Hematopoietic multipotent progenitor cell treated with erythropoietin and hydrocortisone succinate and interleukin-3 and kit ligand, for 6 days (in vitro differentiated cells): ENCODE results near the gene AFAP1.
A peak's percentile ranks its signal among the peaks of the same experiment; 100 is the strongest.

Experiments used
- DNase-seq: peaks from one replicate; pipeline ENCODE4 v3.0.0-alpha.2; 2015

Gene AFAP1

DNA sequence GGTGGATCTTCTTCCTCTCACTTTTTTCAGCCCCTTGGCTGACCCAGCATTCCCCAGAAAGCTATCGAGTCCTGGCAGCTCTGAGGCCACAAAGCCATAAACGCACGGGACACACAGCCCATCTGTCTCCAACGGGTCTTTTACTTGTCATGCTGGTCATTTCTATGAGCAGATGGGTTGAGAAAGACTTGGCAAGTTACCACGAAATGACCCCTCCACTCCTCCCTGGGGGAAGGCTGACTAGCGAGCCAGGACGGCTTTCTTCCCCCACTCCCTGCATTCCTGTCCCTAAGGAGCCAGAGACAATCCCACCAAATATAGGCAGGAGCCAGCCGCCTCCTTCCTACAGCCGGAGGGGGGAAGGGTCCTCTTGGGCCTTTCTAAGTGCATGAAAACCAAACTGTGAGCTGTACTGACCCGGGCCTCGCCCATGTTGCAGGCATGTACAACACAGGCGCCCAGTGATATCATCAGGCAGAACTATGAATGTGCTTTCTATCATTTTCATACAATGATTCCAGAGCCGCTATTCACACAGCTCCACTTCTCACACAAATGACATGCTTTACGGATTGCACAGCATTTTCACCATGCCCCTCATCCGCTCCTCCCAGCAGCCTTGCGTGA is 28.6 kb downstream of the AFAP1 start:
- no peak for DNase-seq

DNA sequence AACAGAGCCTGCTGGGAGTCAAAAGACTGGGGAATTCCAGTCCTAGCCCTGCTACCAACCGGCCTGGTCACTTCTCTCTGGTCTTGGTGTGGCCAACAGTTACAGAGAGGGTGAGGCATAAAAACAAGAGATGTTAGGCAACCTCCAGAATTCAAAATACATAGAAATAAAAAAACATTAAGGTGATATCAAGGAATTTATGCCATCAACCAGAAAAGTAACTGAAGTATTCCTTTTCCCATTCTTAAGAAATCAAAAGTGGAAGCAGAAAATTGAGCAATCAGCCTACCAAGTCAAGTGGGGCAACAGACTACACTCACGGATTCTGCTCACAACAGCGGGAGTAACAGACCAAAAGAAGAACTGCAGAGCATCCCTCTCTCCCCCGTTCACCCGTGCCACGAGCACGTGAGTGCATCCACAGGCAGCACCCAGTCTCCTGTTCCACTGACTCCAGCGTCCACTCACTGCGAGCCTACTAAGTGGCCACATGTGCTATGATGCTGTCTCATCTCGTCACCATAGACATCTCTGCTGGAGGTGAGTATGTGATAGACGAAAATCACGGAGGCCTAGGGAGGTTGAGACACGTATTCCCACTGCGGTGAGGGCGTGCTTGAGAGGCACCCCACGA is 29.3 kb downstream of the AFAP1 start:
- no peak for DNase-seq

DNA sequence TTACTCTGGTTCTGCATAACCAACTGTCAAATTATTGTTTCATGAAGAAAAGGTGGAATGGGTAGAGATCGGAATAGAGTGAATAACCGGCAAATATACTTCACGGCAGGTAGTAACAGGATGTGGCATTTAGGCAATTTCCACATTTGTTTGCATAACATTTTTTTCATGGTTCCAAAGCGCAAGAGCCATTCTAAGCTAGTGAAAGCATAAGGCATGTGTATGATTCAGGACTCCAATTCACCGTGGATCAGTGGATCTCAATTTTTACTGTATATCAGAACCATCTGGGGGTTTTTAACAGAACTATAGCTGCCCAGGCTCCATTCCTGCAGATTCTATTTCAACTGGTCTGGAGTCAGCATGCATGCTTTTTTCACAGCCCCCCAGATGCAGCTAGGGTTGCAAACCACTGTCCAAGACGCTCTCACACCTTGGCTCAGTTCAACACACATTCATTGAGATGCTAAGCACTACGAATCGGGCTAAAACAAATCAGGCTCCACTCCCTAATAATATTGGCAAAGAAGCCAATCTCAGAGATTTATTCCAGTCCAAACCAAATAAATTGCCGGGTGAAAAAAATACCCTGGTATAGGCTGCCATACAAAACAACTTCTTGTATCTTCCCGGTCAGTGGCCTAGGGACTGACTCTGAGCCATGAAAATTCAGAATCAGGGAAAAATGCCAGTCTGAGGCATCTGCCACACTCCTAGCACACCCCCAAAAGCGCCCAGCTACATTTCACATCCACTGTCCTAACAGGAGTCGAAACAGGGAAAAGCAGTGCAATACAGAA is 30.0 kb downstream of the AFAP1 start:
- DNase-seq: no peak

DNA sequence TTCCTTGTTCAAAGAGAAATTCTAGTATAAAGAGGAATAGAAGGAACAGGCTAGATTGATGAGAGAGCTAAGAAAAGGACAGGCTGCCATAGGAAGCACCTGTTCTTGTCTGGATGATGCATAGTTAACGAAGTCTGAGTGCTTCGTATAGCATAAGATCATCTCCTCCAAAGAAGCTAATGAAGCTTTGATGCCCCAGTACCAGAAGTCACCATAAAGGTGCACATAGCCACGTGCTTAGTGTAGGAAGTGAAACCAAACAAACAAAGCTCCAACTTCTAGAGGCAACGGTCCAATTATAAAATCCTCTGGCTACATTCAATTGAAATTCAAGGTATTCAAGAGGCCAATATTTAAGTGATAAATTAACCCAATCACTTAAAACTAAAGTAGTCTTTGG is 31.0 kb downstream of the AFAP1 start:
- no peak for DNase-seq

DNA sequence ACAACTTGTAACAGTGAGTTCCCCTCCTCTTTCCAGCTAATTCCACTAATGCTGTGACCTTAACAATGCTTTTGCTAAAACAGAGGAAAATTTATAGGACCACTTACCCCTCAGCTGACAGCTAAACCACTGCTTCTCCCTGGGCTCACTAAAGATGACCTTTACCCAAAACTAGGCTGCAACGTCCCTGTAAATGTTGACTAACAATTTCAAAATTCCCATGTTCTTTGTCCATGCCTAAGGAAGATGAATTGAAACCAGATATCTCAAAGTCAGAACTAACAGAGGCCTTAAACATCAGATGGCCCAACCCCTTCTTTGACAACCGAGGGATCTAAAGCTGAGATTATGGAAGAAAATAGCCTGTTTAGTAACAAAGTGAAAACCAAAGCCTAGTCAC is 32.5 kb downstream of the AFAP1 start:
- no peak for DNase-seq

DNA sequence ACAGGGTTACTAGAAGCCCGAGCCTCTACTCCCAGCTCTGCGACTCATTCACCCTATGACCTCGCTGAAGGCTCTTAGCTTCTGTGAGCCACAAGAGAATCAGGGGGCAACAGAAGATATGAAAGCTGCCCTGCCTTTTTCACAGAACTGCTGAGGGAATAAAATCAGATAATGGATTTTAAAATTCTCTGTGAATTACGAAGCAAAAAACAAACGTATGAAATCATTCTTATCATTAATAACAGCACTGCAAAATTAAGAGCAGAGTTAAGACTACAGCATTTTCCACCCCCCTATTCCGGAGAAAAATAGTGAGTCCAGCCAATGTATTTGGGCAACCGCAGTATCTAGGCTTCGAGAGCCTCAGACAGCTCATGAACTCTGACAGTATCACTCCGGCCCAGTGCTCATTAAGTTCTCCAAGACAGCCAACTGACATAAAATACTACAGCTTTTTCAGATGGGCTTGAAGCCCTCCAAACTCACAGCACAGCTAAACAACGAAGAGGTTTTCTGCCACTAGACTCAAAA is 33.4 kb downstream of the AFAP1 start:
- DNase-seq: peak; percentile 25

DNA sequence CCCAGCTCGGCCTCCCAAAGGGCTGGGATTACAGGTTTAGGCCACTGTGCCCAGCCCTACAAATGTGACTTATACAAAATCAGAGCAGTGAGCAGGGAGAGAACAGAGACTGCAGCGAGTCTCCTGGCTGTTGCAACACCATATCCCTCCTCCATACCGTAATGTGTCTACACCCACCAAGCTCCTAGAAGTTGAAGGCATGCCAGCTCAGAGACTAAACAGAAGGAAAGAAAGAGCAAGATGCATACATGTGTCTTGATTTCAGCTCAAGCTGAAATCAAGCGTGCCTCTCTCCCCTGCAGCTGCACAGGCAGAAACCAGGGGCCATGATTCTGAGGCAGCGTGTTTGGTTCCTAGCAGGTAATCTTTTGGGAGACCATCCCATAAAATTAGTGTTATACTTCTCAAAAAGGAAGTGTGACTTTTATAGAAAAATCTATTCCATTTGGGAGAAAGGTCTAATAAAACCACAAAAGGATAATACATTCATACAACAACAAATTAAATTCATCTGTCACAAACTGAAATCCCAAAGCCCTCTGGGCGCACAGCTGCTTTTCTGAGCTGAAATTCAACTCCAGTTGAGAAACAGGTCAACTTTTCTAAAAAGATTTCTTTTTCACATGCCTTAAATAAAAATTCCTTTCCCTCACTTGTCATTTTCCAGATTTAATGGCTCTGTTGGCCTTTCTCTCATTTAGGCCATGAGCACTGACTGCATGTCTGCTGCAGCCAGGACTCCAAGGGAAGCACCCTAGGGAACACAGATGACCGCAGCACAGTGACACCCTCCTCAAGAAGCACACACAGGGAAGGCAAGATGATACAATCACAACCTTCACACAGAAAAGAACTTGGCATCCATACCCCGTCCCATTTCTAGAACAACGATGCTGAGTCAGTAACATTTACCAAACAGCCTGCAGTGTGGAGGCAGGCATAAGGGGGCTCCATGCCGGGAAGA is 34.4 kb downstream of the AFAP1 start:
- DNase-seq: no peak

DNA sequence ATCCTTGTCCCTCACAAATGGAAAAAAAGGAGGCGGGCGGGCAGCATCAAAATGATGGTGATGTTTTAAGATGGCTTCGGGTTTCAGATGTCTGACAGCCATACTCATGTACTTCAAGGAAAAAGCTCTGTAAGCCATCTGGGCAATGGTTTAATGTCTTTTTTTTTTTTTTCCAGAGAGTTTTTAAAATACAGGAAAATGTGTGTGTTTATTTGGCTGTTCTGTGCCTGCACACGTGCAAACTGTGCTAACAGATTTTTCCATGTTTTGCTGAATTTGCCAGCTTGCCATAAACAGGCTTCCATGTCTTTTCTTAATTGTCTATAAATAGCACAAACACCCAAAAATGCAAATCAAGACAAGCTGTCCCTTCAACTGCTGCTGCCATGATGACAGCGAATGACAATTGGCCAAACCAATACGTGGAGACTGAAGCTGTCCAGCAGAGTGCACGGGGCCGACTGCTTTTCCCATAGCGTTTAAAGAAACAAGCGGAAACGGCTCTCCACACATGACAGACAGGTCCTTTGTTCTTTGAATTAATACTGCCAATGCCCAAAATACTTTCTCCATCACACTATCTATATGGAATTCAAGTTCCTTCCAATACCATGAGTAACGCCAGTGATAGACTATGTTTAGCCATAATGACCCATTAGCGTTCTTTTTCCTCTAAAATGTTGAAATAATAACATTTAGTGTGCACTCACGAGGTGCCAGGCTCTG is 35.7 kb downstream of the AFAP1 start:
- no peak for DNase-seq

DNA sequence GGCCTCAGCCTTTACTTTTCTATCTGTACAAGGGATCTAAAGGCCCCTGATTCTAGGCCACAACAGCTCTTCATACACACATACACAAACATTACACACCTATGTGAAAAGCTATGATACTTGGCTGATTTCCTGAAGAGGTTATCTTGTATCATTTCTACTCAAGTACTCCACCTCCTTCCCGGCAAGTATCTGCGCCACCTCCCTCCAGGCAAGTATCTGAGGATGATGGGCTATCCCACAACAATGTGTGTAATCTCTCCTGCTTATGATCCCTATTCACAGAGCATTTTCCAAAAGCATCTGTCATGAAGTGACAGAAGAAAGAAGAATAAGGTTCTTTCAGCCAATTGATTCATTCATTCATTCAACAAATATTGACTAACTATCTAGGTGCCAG is 36.8 kb downstream of the AFAP1 start:
- no peak for DNase-seq

DNA sequence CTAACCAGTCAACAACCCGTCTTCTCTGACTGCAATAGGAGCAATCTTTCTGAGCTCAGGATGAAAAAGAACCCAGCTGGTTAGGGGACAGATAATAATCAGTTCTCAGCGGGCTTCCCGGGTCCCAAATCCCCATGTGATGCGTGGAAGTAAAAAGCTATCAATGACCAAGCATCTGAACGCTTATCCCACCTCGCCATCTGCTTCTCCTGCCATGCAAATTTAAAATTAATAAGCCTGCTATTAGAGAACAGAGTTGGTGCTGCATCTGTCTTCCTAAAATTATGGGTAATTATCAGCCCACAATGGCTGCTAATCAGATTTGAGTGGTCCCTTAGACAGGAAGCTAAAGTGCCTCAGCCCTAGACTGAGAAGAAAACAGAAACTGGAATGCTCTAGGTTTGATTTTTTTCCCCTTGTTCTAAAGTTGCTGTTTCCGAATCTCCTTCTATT is 37.5 kb downstream of the AFAP1 start:
- DNase-seq: no peak

DNA sequence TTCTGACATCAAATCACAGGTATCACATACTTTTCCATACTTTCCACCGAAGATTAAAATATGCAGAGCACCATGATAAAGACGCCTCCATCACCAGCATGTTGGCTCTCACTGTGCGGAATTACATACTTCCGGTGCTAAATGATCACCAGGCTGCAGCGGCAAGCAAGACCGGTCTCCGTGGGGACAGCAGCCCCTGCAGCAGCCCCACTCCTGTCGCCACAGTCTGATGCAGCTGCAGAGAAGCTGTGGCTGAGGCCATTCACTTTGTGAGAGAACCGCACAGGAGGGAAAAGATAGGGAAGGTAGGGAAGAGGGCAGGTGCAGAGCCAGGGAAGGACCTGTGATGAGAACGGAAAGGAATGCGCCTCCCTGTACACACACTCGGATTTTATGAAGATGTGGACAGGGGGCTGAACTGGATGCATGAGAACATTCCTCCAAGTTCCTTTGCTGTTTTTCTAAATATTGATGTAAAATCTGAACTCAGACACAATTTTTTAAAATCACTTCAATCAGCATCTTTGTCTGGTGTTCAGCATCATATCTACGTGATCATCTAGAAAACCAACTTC is 38.3 kb downstream of the AFAP1 start:
- DNase-seq: no peak

DNA sequence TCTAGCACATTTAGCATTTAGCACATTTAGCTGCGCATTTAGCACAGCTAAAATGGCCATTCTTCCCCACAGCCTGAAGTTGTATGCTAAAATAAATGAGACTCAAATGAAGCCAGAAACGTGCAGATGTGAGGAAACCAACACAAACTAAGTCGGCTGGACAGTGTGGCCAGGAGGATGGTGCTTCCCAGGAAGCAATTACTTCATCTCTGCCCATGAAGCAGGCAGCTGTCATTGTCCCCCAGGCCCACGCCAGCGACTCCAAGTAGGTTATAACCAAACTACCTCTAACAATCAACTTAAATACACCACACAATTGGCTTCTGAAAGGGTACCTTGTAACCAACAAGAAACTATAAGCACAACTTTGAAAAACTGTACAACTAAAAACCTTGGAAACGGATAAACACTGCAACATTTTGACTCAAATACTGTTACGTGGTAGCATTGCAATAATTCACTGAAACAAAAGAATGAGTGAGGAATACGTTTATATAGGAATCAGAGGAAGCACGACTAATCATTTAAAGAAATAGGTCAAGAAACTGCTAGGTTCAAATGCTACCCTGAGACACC is 39.2 kb downstream of the AFAP1 start:
- DNase-seq: no peak

DNA sequence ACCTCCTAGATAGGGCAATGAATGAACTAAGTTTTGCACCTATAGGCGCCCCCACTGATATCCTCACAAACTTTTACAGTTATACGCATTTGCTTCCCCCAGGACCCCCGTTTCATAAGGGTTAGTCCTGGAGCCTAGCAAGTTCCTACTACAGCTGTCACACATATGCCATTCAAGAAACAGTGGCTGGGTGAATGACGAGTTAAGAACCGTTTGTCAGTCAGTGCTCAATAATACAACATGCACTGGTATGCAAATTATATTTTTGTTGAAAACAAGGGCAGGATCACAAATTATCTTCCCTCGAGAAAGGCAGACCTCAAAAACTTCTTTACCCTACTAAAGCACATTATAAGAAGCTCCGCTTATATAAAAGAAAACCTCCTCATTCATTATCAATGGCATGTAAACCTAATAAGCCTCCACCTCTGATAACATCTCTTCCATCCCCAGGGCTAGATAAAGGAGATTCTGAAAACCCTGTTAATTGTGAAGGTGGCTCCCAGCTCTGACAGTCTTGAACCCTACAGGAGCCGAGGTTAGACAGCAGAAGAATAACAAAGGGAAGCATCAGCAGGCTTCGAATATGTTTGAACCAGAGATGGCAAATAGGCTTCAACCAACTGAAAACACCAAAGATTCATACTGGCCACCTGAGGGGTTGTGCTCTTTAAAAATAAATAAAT is 40.3 kb downstream of the AFAP1 start:
- no peak for DNase-seq

DNA sequence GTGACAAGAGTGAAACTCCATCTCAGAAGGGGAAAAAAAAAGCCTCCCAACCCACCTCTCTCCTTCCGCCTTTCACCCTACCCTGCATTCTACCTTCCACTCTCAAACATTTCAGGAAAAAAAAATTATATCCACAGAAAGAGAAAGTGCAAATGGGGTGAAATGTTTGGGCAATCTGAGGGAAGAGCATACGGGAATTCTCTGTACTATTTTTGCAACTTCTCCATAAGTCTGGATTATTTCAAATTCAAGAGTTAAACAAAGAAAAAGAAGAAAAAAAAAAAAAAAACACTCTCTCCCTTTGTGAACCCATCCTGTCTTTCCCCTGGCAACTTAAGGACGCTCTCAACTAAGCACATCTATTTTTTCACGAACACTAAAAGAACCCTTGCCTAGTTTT is 41.3 kb downstream of the AFAP1 start:
- DNase-seq: no peak

DNA sequence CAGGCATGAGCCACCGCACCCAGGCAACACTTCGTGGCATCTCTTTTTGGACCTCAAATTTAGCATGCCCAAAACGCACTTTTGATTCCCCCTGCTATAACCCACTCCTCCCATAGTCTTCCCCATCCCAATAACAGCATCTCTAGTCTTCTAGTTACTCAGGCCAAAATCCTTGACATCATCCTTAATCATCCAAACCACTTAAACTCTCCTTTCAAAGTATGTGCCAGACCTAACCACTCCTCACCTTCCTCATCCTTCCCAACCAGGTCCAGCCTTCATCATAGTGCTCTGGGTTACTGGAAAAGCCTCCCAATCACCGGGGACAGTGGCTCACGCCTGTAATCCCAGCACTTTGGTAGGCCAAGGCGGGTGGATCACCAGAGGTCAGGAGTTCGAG is 41.9 kb downstream of the AFAP1 start:
- no peak for DNase-seq

DNA sequence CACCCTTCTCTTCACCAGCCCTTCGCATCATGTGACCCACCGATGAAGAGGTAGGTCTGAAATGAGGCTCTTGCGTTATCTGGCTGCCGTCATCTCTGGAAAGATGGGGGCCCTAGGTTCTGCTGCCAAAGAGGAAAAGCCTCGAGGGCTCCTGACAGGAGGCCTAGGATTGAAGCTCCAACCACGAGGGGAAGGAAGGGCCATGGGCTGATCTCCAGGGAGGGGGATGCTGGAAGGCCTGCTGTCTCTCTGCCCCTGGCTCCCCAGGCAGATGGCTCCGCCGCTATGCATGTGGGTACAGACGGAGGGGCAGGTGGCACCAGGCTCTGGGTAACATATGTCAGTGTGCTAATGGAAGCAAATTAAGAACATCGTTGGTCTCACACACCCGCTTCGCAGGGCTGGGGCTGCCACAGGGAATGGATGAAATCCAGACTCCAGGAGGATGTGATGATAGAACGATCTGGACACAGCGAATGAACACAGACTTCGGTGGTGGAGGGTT is 44.9 kb downstream of the AFAP1 start:
- no peak for DNase-seq

DNA sequence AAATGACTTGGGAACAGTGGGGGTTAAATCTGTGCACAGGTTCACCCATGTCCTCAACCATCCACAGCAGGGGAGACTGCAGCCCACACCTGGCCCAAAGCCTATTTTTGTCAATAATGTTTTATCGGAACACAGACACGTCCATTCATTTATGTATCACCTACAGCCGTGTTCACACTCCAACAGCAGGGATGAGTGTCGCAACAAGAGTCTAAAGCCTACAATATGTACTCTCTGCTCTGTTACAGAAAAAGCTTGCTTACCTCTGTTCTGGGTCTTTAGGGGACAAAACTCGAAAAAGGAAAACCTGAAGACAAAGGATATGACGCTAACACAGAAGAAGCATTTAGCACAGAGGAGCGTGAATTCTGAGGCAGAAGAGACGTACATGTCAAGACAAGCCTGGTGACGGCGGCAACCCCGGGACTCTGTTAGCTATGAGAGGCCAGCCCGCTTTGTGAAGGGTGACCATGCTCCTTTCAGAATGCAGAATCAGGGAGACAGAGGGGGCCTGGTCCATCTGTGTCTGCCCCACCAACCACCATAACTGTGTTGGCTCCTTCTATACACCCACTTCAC is 45.5 kb downstream of the AFAP1 start:
- no peak for DNase-seq

DNA sequence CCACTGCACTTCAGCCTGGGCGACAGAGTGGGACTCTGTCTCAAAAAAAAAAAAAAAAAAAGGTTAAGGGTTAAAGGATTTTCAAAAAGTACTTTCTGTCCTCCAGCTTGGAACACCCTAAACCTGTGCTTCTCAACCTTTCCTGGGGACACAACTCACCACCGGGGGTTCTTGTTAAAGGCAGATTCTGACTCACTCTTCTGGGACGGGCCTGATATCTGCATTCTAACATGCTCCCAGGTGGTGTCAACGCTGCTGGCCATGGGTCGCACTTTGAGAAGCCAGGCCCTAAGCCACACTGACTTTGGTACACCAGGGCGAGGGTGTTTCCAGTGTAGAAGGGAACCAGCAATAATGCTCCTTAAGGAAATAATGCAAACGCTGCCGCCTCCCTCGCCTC is 46.1 kb downstream of the AFAP1 start:
- no peak for DNase-seq

DNA sequence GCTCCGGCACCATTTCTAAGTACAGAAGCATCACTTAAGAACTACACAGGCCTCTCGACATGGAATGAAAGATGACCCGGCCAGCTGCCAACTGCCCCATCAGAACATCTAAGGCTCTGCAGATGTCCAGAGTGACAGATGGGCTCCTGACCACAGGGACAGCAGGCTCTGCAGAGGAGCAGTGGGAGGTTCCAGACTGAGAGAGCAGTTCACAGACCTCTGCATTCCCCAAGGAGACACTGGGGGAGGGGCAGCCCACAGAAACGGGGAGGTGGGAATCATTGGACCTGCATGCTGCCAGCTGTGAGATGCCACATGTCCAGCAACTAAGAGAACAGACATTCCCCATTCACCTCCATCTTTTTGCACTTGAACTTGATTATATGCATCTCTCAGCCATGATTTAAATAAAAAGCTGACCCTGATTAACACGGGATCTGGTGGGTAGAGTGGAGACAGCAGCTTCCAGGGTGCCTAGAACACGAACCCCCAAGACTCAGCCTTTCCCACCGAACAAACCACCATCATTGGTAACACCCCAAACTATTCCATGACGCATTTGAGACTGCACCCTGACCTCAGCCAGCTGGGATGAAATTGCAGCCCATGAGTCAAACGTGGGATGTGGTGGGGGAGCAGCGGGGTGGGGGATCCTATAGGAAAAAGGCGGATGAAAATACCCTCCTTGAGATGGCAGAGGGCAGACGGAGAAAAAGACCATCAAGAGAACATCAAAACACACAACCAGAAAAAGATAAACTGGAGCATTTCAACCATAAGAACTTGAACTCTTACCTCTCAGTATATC is 47.2 kb downstream of the AFAP1 start:
- DNase-seq: no peak
